ENCODE measurements around the gene NACC2. TPM values are rescaled to one million over a fixed set of nuclear protein-coding genes. Genes with fewer than 3 reads are reported as not detected.
A peak's percentile ranks its signal among the peaks of the same experiment; 100 is the strongest.

NACC2 gene
- total and polyA plus RNA-seq, 2 of the 8 experiments (the other 6 are each of a cell fraction or from before 2014, with no cell fraction given): 8.3 to 14.0 TPM

- Histone ChIP-seq H4K91ac (replicated peaks; ENCODE audit: insufficient read length, low read length) (peak overlapping the region; percentile 60), H3K4me2 (ENCODE audit: insufficient read depth in 1 of 2, low read depth in 2 of 2, low read length in 2 of 2) (no peak overlapping the region), H2BK15ac (ENCODE audit: low read length) (no peak overlapping the region), H2AK5ac (ENCODE audit: low read depth, low read length) (no peak overlapping the region), H4K20me1 (replicated peaks in 1 of 2; ENCODE audit: control insufficient read depth in 1 of 2, insufficient read depth in 2 of 2, low read length in 2 of 2) (peaks cover 0 to 1% of the 10 kb centered on the region in 2 experiments), H3K27me3 (replicated peaks in 1 of 4; ENCODE audit: control insufficient read depth in 3 of 4, extremely low read depth in 1 of 4, insufficient read depth in 3 of 4, low read length in 3 of 4) (no peaks in the 10 kb centered on the region), H2BK5ac (ENCODE audit: low read depth, low read length) (0 out of 2 replicates have a peak overlapping the region, but pooled peaks have one; percentile 47), H3K4me3 (ENCODE audit: extremely low read depth in 1 of 4, insufficient read depth in 2 of 4, low read depth in 3 of 4, low read length in 4 of 4) (no peak overlapping the region), H3K79me2 (ENCODE audit: control insufficient read depth in 1 of 2, insufficient read depth in 2 of 2, low read length in 2 of 2) (no peaks in the 10 kb centered on the region), H4K5ac (ENCODE audit: insufficient read length, low read depth, low read length) (no peak overlapping the region), H3K36me3 (ENCODE audit: control insufficient read depth in 2 of 4, insufficient read depth in 4 of 4, low read length in 3 of 4) (no peaks in the 10 kb centered on the region), H3K9me3 (ENCODE audit: insufficient read depth in 2 of 2, low read depth in 1 of 2, low read length in 1 of 2) (no peaks in the 10 kb centered on the region), H2BK120ac (replicated peaks; ENCODE audit: low read depth, low read length) (no peak overlapping the region), H2BK12ac (ENCODE audit: low read depth, low read length) (peak overlapping the region; percentile 18; the same call in 1 of the 2 replicates), H3K27ac (ENCODE audit: low read depth, low read length) (no peak overlapping the region), H3K23ac (ENCODE audit: insufficient read length) (no peak overlapping the region), H2BK20ac (ENCODE audit: low read length) (no peak overlapping the region), H3K56ac (replicated peaks; ENCODE audit: insufficient read length, low read depth, low read length) (no peak overlapping the region), H3K4ac (replicated peaks; ENCODE audit: insufficient read length, low read depth, low read length) (peak overlapping the region; percentile 60), H3K9ac (replicated peaks in 1 of 4; ENCODE audit: extremely low read depth in 1 of 4, low read depth in 3 of 4, low read length in 3 of 4) (no peak overlapping the region), H3K18ac (ENCODE audit: extremely low read depth, low read length) (peak overlapping the region; percentile 19; the same call in 1 of the 2 replicates), H3K79me1 (ENCODE audit: low read depth, low read length) (no peaks in the 10 kb centered on the region), H2AFZ (ENCODE audit: low read length) (no peak overlapping the region), H4K8ac (ENCODE audit: extremely low read depth, insufficient read depth, low read length) (peak overlapping the region; percentile 35; the same call in 1 of the 2 replicates), H3K4me1 (replicated peaks in 1 of 4; ENCODE audit: control insufficient read depth in 3 of 4, insufficient read depth in 4 of 4, low read length in 3 of 4) (peaks cover 0 to 59% (median 41%) of the 10 kb centered on the region in 4 experiments; a peak in 6 of 7 replicates), H3K23me2 (ENCODE audit: low read depth, low read length) (no peaks in the 10 kb centered on the region), H3K14ac (ENCODE audit: insufficient read length) (no peak overlapping the region)
- ChIA-PET CTCF (ENCODE audit: partially characterized antibody) (interaction anchor here (1.0 to 1.4 kb wide), 3 partner anchors 21 to 59 kb away, joined by 3 to 4 read pairs (median 4); no protein-coding TSS in a partner anchor), POLR2A (ENCODE audit: partially characterized antibody) (interaction anchor here (0.8 to 1.4 kb wide), 3 partner anchors 14 to 51 kb away, joined by 3 read pairs; no protein-coding TSS in a partner anchor)
- WGBS, 2 experiments (ENCODE audit: extremely low coverage in 1 of 2, insufficient coverage in 1 of 2, insufficient read length in 1 of 2, insufficient replicate concordance in 2 of 2, low coverage in 1 of 2, low lambda C conversion rate in 2 of 2, missing lambda C conversion rate in 1 of 2): 92% methylated on average over 7 of the region's 7 CpGs; no CpG with 5 or more reads in 1 of the 2 experiments
- FAIRE-seq (no peak), DNase-seq (ENCODE audit: low read depth in 1 of 2, low spot score in 2 of 2) (no peak)
- TF ChIP-seq RAD21 (IDR thresholded peaks at IDR 0.05 in 1 of 2, conservative IDR thresholded peaks at IDR 0.05 in 1 of 2; ENCODE audit: low read depth in 2 of 2, low read length in 2 of 2): no peak
- TF ChIP-seq CEBPB (IDR thresholded peaks at IDR 0.05; ENCODE audit: low read depth, low read length): no peak
- no peak for TF ChIP-seq HDAC6 (IDR thresholded peaks at IDR 0.05; ENCODE audit: low read depth, low read length)
- TF ChIP-seq RXRA (IDR thresholded peaks at IDR 0.05; ENCODE audit: insufficient read depth, low read depth, low read length): no peak
- TF ChIP-seq SRF (IDR thresholded peaks at IDR 0.05; ENCODE audit: low read depth, low read length): no peak
- no peak for TF ChIP-seq NRF1 (IDR thresholded peaks at IDR 0.05; ENCODE audit: low read depth, low read length)
- TF ChIP-seq SP1 (IDR thresholded peaks at IDR 0.05; ENCODE audit: low read depth, low read length): no peak
- no peak for TF ChIP-seq FOSL1 (IDR thresholded peaks at IDR 0.05; ENCODE audit: insufficient read depth, low read depth, low read length)
- TF ChIP-seq ASH2L (IDR thresholded peaks at IDR 0.05; ENCODE audit: low read length): no peak
- TF ChIP-seq CREB1 (IDR thresholded peaks at IDR 0.05): no peak
- no peak for TF ChIP-seq POU5F1 (IDR thresholded peaks at IDR 0.05; ENCODE audit: low read depth, low read length)
- no peak for TF ChIP-seq TBP (IDR thresholded peaks at IDR 0.05; ENCODE audit: low read depth, low read length)
- TF ChIP-seq CTBP2 (IDR thresholded peaks at IDR 0.05; ENCODE audit: borderline replicate concordance, insufficient read depth, insufficient read length, low read length): no peak
Measured at GRCh38 chr9:136006169-136006568, 88.9 kb downstream of the NACC2 start.
